Dedifferentiated amniotic fluid mesenchymal stem cell (primary cell): ENCODE results near the gene VEPH1.

ENCODE experiments used
- DNase-seq: peaks from one replicate; pipeline ENCODE4 v3.0.0-alpha.2; 2016; ENCODE audit errors: extremely low spot score

Gene VEPH1

GRCh38 chr3:157477441-157477840 lies 25.8 kb downstream of the VEPH1 start:
- no peak for DNase-seq

GRCh38 chr3:157475921-157476414 lies 27.2 kb downstream of the VEPH1 start:
- no peak for DNase-seq

- no peak for DNase-seq
Observed at GRCh38 chr3:157472648-157473047, 30.6 kb downstream of the VEPH1 start.

- DNase-seq = no peak
Observed at GRCh38 chr3:157471064-157471463, 32.2 kb downstream of the VEPH1 start.

GRCh38 chr3:157469561-157470294 lies 33.5 kb downstream of the VEPH1 start:
- no peak for DNase-seq

- no peak for DNase-seq
Observed at GRCh38 chr3:157467200-157467599, 36.0 kb downstream of the VEPH1 start.

- DNase-seq = no peak
Observed at GRCh38 chr3:157465741-157466140, 37.5 kb downstream of the VEPH1 start.

GRCh38 chr3:157464321-157464720 lies 38.9 kb downstream of the VEPH1 start:
- DNase-seq = no peak

GRCh38 chr3:157463816-157464215 lies 39.4 kb downstream of the VEPH1 start:
- no peak for DNase-seq

GRCh38 chr3:157460253-157460652 lies 43.0 kb downstream of the VEPH1 start:
- DNase-seq = no peak

- no peak for DNase-seq
Observed at GRCh38 chr3:157459706-157460105, 43.5 kb downstream of the VEPH1 start.

GRCh38 chr3:157453824-157454223 lies 49.4 kb downstream of the VEPH1 start:
- no peak for DNase-seq

GRCh38 chr3:157452097-157452496 lies 51.1 kb downstream of the VEPH1 start:
- DNase-seq = no peak

GRCh38 chr3:157447026-157447694 lies 56.1 kb downstream of the VEPH1 start:
- DNase-seq = peak; percentile 55

- peak; percentile 69 for DNase-seq
Observed at GRCh38 chr3:157445857-157446256, 57.4 kb downstream of the VEPH1 start.

GRCh38 chr3:157444797-157445184 lies 58.4 kb downstream of the VEPH1 start:
- DNase-seq = no peak

- peak; percentile 74 for DNase-seq
Observed at GRCh38 chr3:157443905-157444796, 59.1 kb downstream of the VEPH1 start.

- no peak for DNase-seq
Observed at GRCh38 chr3:157442729-157443128, 60.5 kb downstream of the VEPH1 start.

- DNase-seq = no peak
Observed at GRCh38 chr3:157441102-157441624, 62.1 kb downstream of the VEPH1 start.

GRCh38 chr3:157438194-157438730 lies 65.0 kb downstream of the VEPH1 start:
- no peak for DNase-seq

GRCh38 chr3:157436583-157437291 lies 66.5 kb downstream of the VEPH1 start, which contains the start of gene PTX3:
PTX3 (plus strand) TSS chr3:157436850; CDS start chr3:157436934, 84 bp downstream.
- peak; percentile 84 for DNase-seq
